Vagina (tissue), 2 donors: ENCODE measurements around the gene NELL1. TPM values are rescaled to one million over a fixed set of nuclear protein-coding genes. Genes with fewer than 3 reads are reported as not detected.

Source experiments
- DNase-seq, 2 donors: peaks; one replicate each; pipeline ENCODE4 v3.0.0-alpha.2; 2017; ENCODE audit errors: extremely low spot score in 2 of 2
- H3K27ac ChIP-seq: fragments of 200-600 bp; sonication (generic); one replicate; pipeline ENCODE4 v1.5.1; 2019
- H3K27me3 ChIP-seq: fragments of 200-600 bp; sonication (generic); one replicate; pipeline ENCODE4 v1.5.1; 2019
- H3K36me3 ChIP-seq, 2 donors: fragments of 200-600 bp; sonication (generic); one replicate each; pipeline ENCODE4 v1.5.1; 2017 to 2019
- H3K4me1 ChIP-seq: fragments of 200-600 bp; sonication (generic); one replicate; pipeline ENCODE4 v1.5.1; 2019
- H3K4me3 ChIP-seq, 2 donors: fragments of 200-600 bp; sonication (generic); 1 replicate in 1 of 2; 2 replicates in 1 of 2; pipeline ENCODE4 v1.5.1; 2016 to 2019
- H3K9me3 ChIP-seq: fragments of 200-600 bp; sonication (generic); one replicate; pipeline ENCODE4 v1.5.1; 2019
- POLR2A ChIP-seq, 2 donors: fragments of 450-650 bp; IDR thresholded peaks; one replicate each; pipeline ENCODE4 v1.6.1; 2017; ENCODE audit warnings: antibody characterized with exemption in 2 of 2, mild to moderate bottlenecking in 2 of 2, moderate library complexity in 2 of 2
- POLR2AphosphoS5 ChIP-seq, 2 donors: sonication (generic); formaldehyde crosslinking; IDR thresholded peaks; one replicate each; pipeline ENCODE4 v1.9.0; 2017; ENCODE audit warnings: antibody characterized with exemption in 2 of 2, mild to moderate bottlenecking in 2 of 2, low read depth in 1 of 2; ENCODE audit not compliant: insufficient read depth in 1 of 2
- intact Hi-C: fragments of 100-400 bp; cut with DNase I; formaldehyde crosslinking; loops from one replicate; pipeline ENCODE4 v1.15.1; 2023
- total RNA-seq: library from RNA; depleted of rRNA; stranded (reverse); fragments of >200 nt; gene quantifications from one replicate; pipeline ENCODE4 v1.2.3, GENCODE V29; 2016
- TF ChIP-seq, protein P1 (sequence below), 3 experiments: fragments of 450-650 bp in 2 of 3; fragments of 200-600 bp in 1 of 3; sonication (generic) in 1 of 3; IDR thresholded peaks; one replicate each; pipeline ENCODE4 v1.5.1; 2017 to 2019; ENCODE audit warnings: antibody characterized with exemption in 3 of 3, mild to moderate bottlenecking in 2 of 3, moderate library complexity in 2 of 3

Gene NELL1
- total RNA-seq, 1 donor from 2014 or later, result 0.49 TPM

DNA sequence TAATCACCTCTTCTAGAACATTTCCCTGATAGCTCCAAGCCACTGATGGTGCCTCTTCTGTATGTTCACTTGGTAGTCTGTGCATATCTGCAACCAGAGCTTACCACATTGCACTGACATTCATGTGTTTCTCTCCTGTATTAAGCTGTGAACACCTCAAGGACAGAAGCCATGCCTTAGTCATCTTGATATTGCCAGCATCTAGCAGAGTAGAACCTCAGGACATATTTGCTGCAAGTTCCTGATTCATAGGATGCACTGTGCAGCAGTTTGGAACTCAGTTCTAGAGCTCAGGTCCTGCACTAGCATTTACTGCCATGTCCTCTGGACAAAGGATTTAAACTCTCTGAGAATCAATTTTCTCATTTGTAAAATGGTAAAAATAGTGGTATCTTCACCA lies 801.1 kb downstream of the NELL1 start:
- DNase-seq, result no peak
- Histone ChIP-seq H3K27ac (no peak overlapping the region), H3K36me3 (no peaks in the 10 kb centered on the region), H3K4me3 (no peak overlapping the region), H3K9me3 (no peaks in the 10 kb centered on the region), H3K4me1 (no peaks in the 10 kb centered on the region), H3K27me3 (no peaks in the 10 kb centered on the region)
- TF ChIP-seq, protein P1, sequence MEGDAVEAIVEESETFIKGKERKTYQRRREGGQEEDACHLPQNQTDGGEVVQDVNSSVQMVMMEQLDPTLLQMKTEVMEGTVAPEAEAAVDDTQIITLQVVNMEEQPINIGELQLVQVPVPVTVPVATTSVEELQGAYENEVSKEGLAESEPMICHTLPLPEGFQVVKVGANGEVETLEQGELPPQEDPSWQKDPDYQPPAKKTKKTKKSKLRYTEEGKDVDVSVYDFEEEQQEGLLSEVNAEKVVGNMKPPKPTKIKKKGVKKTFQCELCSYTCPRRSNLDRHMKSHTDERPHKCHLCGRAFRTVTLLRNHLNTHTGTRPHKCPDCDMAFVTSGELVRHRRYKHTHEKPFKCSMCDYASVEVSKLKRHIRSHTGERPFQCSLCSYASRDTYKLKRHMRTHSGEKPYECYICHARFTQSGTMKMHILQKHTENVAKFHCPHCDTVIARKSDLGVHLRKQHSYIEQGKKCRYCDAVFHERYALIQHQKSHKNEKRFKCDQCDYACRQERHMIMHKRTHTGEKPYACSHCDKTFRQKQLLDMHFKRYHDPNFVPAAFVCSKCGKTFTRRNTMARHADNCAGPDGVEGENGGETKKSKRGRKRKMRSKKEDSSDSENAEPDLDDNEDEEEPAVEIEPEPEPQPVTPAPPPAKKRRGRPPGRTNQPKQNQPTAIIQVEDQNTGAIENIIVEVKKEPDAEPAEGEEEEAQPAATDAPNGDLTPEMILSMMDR (IDR thresholded peaks at IDR 0.05), result no peak
- TF ChIP-seq POLR2A (IDR thresholded peaks at IDR 0.05) (no peak), POLR2AphosphoS5 (IDR thresholded peaks at IDR 0.05; ENCODE audit: insufficient read depth in 1 of 2, low read depth in 1 of 2) (no peak)
- intact Hi-C loops, result no loop called here

DNA sequence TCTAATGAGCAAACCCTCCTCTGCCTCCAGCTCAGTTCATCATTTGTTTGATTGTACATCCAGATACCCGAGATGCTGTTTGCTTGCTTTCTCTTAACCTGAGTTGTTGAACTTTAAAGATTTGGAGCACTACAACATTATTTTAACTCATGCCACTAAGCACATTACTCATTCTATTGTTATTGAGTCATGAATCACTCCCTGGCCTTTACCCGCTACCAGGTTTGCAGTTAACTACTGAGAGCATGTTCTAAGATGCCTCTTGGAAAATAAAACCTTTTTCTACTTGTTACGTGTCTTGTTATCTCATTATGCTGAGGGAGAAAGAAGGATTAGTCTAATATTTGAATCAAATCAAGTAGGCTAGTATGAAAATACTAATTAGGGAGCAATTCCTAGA lies 802.9 kb downstream of the NELL1 start:
- H3K4me3 ChIP-seq, result no peak overlapping the region
- no peaks in the 10 kb centered on the region for H3K9me3 ChIP-seq
- TF ChIP-seq POLR2A (IDR thresholded peaks at IDR 0.05) (no peak), POLR2AphosphoS5 (IDR thresholded peaks at IDR 0.05; ENCODE audit: insufficient read depth in 1 of 2, low read depth in 1 of 2) (no peak)
- TF ChIP-seq, protein P1 (IDR thresholded peaks at IDR 0.05), result no peak
- H3K27me3 ChIP-seq, result no peaks in the 10 kb centered on the region
- intact Hi-C loops, result no loop called here
- no peak for DNase-seq
- no peaks in the 10 kb centered on the region for H3K4me1 ChIP-seq
- H3K27ac ChIP-seq, result no peak overlapping the region
- no peaks in the 10 kb centered on the region for H3K36me3 ChIP-seq

DNA sequence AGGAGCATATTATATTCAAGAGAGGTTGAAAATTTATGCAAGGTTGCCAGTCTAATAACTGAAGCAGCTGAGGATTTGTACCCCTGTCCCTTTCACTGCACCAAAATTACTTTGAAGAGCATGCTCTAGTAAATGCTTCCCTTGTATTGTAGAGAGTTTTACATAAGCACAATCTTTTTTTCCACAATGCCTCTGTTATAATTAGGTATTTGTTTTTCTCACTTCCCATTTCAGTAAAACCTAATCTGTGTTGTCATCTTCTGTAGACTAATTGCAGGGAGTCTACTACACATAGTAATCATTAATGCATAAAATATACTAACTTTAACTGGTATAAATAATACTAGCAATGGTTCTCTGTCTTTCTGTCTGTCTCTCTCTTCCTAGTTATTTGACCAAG lies 805.1 kb downstream of the NELL1 start:
- Histone ChIP-seq H3K9me3 (no peaks in the 10 kb centered on the region), H3K4me3 (no peak overlapping the region), H3K27me3 (no peaks in the 10 kb centered on the region), H3K27ac (no peak overlapping the region), H3K4me1 (no peaks in the 10 kb centered on the region), H3K36me3 (no peaks in the 10 kb centered on the region)
- intact Hi-C loops, result no loop called here
- no peak for TF ChIP-seq POLR2AphosphoS5 (IDR thresholded peaks at IDR 0.05; ENCODE audit: insufficient read depth in 1 of 2, low read depth in 1 of 2)
- TF ChIP-seq, protein P1 (IDR thresholded peaks at IDR 0.05), result no peak
- TF ChIP-seq POLR2A (IDR thresholded peaks at IDR 0.05), result no peak
- no peak for DNase-seq

DNA sequence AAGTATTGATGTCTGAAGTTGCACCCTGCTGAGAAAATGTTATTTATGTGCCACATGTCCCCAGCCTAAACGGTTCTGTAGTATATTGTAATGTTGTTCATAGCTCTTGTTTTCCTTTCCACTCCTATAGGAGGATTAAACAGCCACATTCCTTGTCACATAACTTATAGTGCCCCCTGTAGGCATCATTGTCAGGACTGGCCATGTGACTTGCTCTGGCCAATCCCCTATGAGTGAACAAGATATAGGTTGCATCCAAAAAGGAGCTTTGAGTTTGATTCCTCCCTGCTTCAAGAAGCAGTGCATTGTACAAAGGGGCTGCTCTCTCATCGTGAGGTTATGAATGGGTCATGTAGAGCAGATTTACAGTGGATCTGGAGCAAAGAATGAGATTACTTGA lies 805.9 kb downstream of the NELL1 start:
- Histone ChIP-seq H3K27me3 (no peaks in the 10 kb centered on the region), H3K36me3 (no peaks in the 10 kb centered on the region), H3K4me3 (no peak overlapping the region), H3K4me1 (no peaks in the 10 kb centered on the region), H3K27ac (no peak overlapping the region), H3K9me3 (no peaks in the 10 kb centered on the region)
- TF ChIP-seq POLR2AphosphoS5 (IDR thresholded peaks at IDR 0.05; ENCODE audit: insufficient read depth in 1 of 2, low read depth in 1 of 2) (no peak), POLR2A (IDR thresholded peaks at IDR 0.05) (no peak)
- TF ChIP-seq, protein P1 (IDR thresholded peaks at IDR 0.05), result no peak
- no peak for DNase-seq
- intact Hi-C loops, result no loop called here

DNA sequence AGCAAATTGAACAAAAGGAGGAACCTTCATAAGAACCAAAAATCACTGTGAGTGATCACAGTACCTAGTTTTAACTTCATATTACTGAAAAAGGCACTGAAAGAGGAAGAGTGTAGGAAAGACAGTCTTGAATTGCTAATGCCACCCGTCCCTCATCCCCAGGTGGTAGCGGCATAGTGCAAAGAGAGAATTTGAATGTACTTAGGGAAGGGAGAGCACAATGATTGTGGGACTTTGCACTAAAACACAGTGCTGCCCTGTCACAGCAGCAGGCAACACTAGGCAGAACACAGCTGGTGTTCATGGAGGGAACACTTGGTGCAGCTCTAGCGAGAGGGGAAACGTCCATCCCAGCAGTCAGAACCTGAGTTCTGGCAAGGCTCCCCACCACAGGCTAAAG lies 807.2 kb downstream of the NELL1 start:
- DNase-seq, result no peak
- no peak overlapping the region for H3K27ac ChIP-seq
- intact Hi-C loops, result no loop called here
- no peak overlapping the region for H3K4me3 ChIP-seq
- TF ChIP-seq POLR2A (IDR thresholded peaks at IDR 0.05), result no peak
- TF ChIP-seq, protein P1 (IDR thresholded peaks at IDR 0.05), result no peak
- no peaks in the 10 kb centered on the region for H3K4me1 ChIP-seq
- H3K36me3 ChIP-seq, result no peaks in the 10 kb centered on the region
- H3K9me3 ChIP-seq, result no peaks in the 10 kb centered on the region
- H3K27me3 ChIP-seq, result no peaks in the 10 kb centered on the region
